H9 (cell line): Measurements from ENCODE around the gene ERVFRD-1. TPM values are rescaled to one million over a fixed set of nuclear protein-coding genes. Genes with fewer than 3 reads are reported as not detected.

Experiments used
- DNase-seq: peaks from one replicate; pipeline ENCODE4 v3.0.0-alpha.2; 2017
- H2AFZ ChIP-seq: one replicate; pipeline ENCODE4 v1.6.1; 2013; ENCODE audit warnings: mild to moderate bottlenecking, low read length, control low read depth, moderate library complexity
- H2AK5ac ChIP-seq: 2 replicates; pipeline ENCODE4 v1.6.1; 2013; ENCODE audit warnings: low read length, control low read depth, mixed read lengths; ENCODE audit not compliant: insufficient read length
- H2BK120ac ChIP-seq: one replicate; pipeline ENCODE4 v1.6.1; 2013; ENCODE audit warnings: low read depth, mild to moderate bottlenecking, low read length, control low read depth, inconsistent platforms; ENCODE audit not compliant: poor library complexity, severe bottlenecking
- H2BK12ac ChIP-seq: 2 replicates; pipeline ENCODE4 v1.6.1; 2013; ENCODE audit warnings: low read length, control low read depth, mixed read lengths, low read depth; ENCODE audit not compliant: insufficient read length
- H2BK15ac ChIP-seq: 2 replicates; pipeline ENCODE4 v1.6.1; 2013; ENCODE audit warnings: low read depth, low read length, control low read depth
- H2BK20ac ChIP-seq: one replicate; pipeline ENCODE4 v1.6.1; 2013; ENCODE audit warnings: low read depth, mild to moderate bottlenecking, low read length, control low read depth, inconsistent platforms; ENCODE audit not compliant: poor library complexity, severe bottlenecking
- H2BK5ac ChIP-seq: 2 replicates; pipeline ENCODE4 v1.6.1; 2013; ENCODE audit warnings: low read length, control low read depth, mixed read lengths; ENCODE audit not compliant: insufficient read length
- H3K14ac ChIP-seq: 2 replicates; pipeline ENCODE4 v1.6.1; 2013; ENCODE audit warnings: low read length, control low read depth; ENCODE audit not compliant: insufficient read depth
- H3K18ac ChIP-seq: 2 replicates; pipeline ENCODE4 v1.6.1; 2013; ENCODE audit warnings: low read depth, mild to moderate bottlenecking, mixed read lengths, low read length, control low read depth; ENCODE audit not compliant: insufficient read length
- H3K23ac ChIP-seq: 2 replicates; pipeline ENCODE4 v1.6.1; 2013; ENCODE audit warnings: low read length, control low read depth, mixed read lengths, low read depth; ENCODE audit not compliant: insufficient read length
- H3K23me2 ChIP-seq: 2 replicates; pipeline ENCODE4 v1.6.1; 2013; ENCODE audit warnings: low read depth, mild to moderate bottlenecking, mixed read lengths, low read length, control low read depth; ENCODE audit not compliant: insufficient read length, poor library complexity, severe bottlenecking
- H3K27ac ChIP-seq: 2 replicates; pipeline ENCODE4 v1.5.1; 2013; ENCODE audit warnings: low read length, control low read depth, mixed read lengths, low read depth; ENCODE audit not compliant: insufficient read length
- H3K27me3 ChIP-seq: 2 replicates; pipeline ENCODE4 v1.6.1; 2013; ENCODE audit warnings: low read length, control low read depth, inconsistent platforms; ENCODE audit not compliant: insufficient read depth
- H3K4ac ChIP-seq: 2 replicates; pipeline ENCODE4 v1.6.1; 2013; ENCODE audit warnings: low read depth, mild to moderate bottlenecking, control low read depth, inconsistent platforms, low read length, moderate library complexity
- H3K4me1 ChIP-seq: 2 replicates; pipeline ENCODE4 v1.6.1; 2013; ENCODE audit warnings: low read length, control low read depth, inconsistent platforms; ENCODE audit not compliant: insufficient read depth
- H3K4me2 ChIP-seq: 2 replicates; pipeline ENCODE4 v1.6.1; 2013; ENCODE audit warnings: low read length, control low read depth, mixed read lengths; ENCODE audit not compliant: insufficient read length, insufficient read depth
- H3K56ac ChIP-seq: 2 replicates; pipeline ENCODE4 v1.6.1; 2013; ENCODE audit warnings: low read depth, mild to moderate bottlenecking, mixed read lengths, low read length, control low read depth; ENCODE audit not compliant: insufficient read length
- H3K79me1 ChIP-seq: 2 replicates; pipeline ENCODE4 v1.6.1; 2013; ENCODE audit warnings: low read depth, mild to moderate bottlenecking, moderate library complexity, low read length, control low read depth, inconsistent platforms; ENCODE audit not compliant: insufficient read depth, poor library complexity, severe bottlenecking
- H3K79me2 ChIP-seq: 2 replicates; pipeline ENCODE4 v1.6.1; 2013; ENCODE audit warnings: low read length, control low read depth, inconsistent platforms; ENCODE audit not compliant: insufficient read depth
- H3K9ac ChIP-seq: 2 replicates; pipeline ENCODE4 v1.6.1; 2013; ENCODE audit warnings: low read length, control low read depth, mixed read lengths; ENCODE audit not compliant: insufficient read length; ENCODE audit errors: extremely low read depth
- H3K9me3 ChIP-seq: one replicate; pipeline ENCODE4 v1.6.1; 2013; ENCODE audit warnings: low read depth, low read length, inconsistent platforms; ENCODE audit not compliant: control insufficient read depth
- H3T11ph ChIP-seq: one replicate; pipeline ENCODE4 v1.6.1; 2013; ENCODE audit warnings: mild to moderate bottlenecking, low read length, control low read depth, inconsistent platforms
- H4K20me1 ChIP-seq: one replicate; pipeline ENCODE4 v1.6.1; 2013; ENCODE audit not compliant: control insufficient read depth, insufficient read length, insufficient read depth
- H4K5ac ChIP-seq: 2 replicates; pipeline ENCODE4 v1.6.1; 2013; ENCODE audit warnings: low read depth, mild to moderate bottlenecking, mixed read lengths, low read length, control low read depth; ENCODE audit not compliant: insufficient read length
- H4K8ac ChIP-seq: replicated peaks from 2 replicates; pipeline ENCODE4 v1.6.1; 2013; ENCODE audit warnings: low read length, control low read depth, mixed read lengths, low read depth; ENCODE audit not compliant: insufficient read length
- H4K91ac ChIP-seq: 2 replicates; pipeline ENCODE4 v1.6.1; 2013; ENCODE audit warnings: low read depth, mild to moderate bottlenecking, moderate library complexity, mixed read lengths, low read length, control low read depth; ENCODE audit not compliant: insufficient read length
- H3K27ac Mint-ChIP-seq, 3 experiments: 2 replicates in 2 of 3; 3 replicates in 1 of 3; pipeline ENCODE4 v1.8.0; 2020 to 2021; ENCODE audit warnings: mixed read lengths in 3 of 3, mild to moderate bottlenecking in 1 of 3, moderate library complexity in 1 of 3
- H3K27me3 Mint-ChIP-seq: 2 replicates; pipeline ENCODE4 v1.8.0; 2021; ENCODE audit warnings: low read depth, mild to moderate bottlenecking, moderate library complexity, mixed read lengths
- H3K36me3 Mint-ChIP-seq, 3 experiments: 2 replicates in 2 of 3; 3 replicates in 1 of 3; pipeline ENCODE4 v1.8.0; 2020 to 2021; ENCODE audit warnings: low read depth in 3 of 3, mixed read lengths in 3 of 3; ENCODE audit not compliant: insufficient read depth in 1 of 3
- H3K4me1 Mint-ChIP-seq, 2 experiments: 2 replicates each; pipeline ENCODE4 v1.8.0; 2020; ENCODE audit warnings: mixed read lengths in 2 of 2
- H3K4me3 Mint-ChIP-seq, 2 experiments: 2 replicates in 1 of 2; 3 replicates in 1 of 2; pipeline ENCODE4 v1.8.0; 2020 to 2021; ENCODE audit warnings: mild to moderate bottlenecking in 2 of 2, mixed read lengths in 2 of 2, moderate library complexity in 1 of 2
- H3K9me3 Mint-ChIP-seq, 2 experiments: 2 replicates in 1 of 2; 3 replicates in 1 of 2; pipeline ENCODE4 v1.8.0; 2020; ENCODE audit warnings: mild to moderate bottlenecking in 2 of 2, mixed read lengths in 2 of 2, moderate library complexity in 1 of 2
- CTCF ChIP-seq: fragments of 200-600 bp; sonication (generic); conservative IDR thresholded peaks from 3 replicates; pipeline ENCODE4 v1.8.0; 2021; ENCODE audit warnings: antibody characterized with exemption, mild to moderate bottlenecking
- whole genome bisulfite sequencing: extraction: QIAGEN DNeasy Blood & Tissue Kit; methylation state at CpG from one replicate; pipeline ENCODE4 v1.1.7; 2013; ENCODE audit warnings: missing lambda C conversion rate, low lambda C conversion rate, mixed read lengths; ENCODE audit not compliant: insufficient read length; ENCODE audit errors: extremely low coverage; 5-methylcytosine and 5-hydroxymethylcytosine counted together
- total RNA-seq: library from RNA; stranded (reverse); gene quantifications from 2 replicates; pipeline ENCODE4 v1.2.1, GENCODE V29; 2021

The ERVFRD-1 gene
- total RNA-seq, 1 experiment from 2014 or later, result not detected

- Histone ChIP-seq H3K4ac (no peak overlapping the region), H4K8ac (no peak overlapping the region), H3K23ac (no peak overlapping the region), H4K20me1 (no peaks in the 10 kb centered on the region), H3K9ac (no peak overlapping the region), H2BK20ac (no peak overlapping the region), H3K79me1 (peaks cover 3% of the 10 kb centered on the region), H2BK15ac (no peak overlapping the region), H3K23me2 (no peaks in the 10 kb centered on the region), H3K14ac (no peak overlapping the region), H3K27me3 (no peaks in the 10 kb centered on the region), H2AFZ (no peak overlapping the region), H3K9me3 (no peaks in the 10 kb centered on the region), H3K79me2 (peaks cover 17% of the 10 kb centered on the region; the same call in 1 of the 2 replicates), H4K5ac (no peak overlapping the region), H3K18ac (no peak overlapping the region), H4K91ac (no peak overlapping the region), H3K4me1 (peaks cover 8% of the 10 kb centered on the region; the same call in 1 of the 2 replicates), H3K56ac (no peak overlapping the region), H3K27ac (no peak overlapping the region), H2AK5ac (no peak overlapping the region), H3T11ph (no peak overlapping the region), H3K4me2 (no peak overlapping the region), H2BK12ac (no peak overlapping the region), H2BK5ac (no peak overlapping the region), H2BK120ac (no peak overlapping the region)
- no peaks in the 10 kb centered on the region; the same call in 1 of the 2 replicates for H3K27me3 Mint-ChIP-seq
- no CpG with 5 or more reads among the region's 5 CpGs for WGBS
- peaks cover 0 to 2% of the 10 kb centered on the region in 2 experiments; a peak in 2 of 5 replicates for H3K9me3 Mint-ChIP-seq
- H3K4me3 Mint-ChIP-seq, result peak overlapping the region in 1 of 2 experiments; percentile 3; a peak in 1 of 5 replicates
- H3K36me3 Mint-ChIP-seq, result peaks cover 17 to 28% (median 17%) of the 10 kb centered on the region in 3 experiments
- TF ChIP-seq CTCF, result no peak
- H3K4me1 Mint-ChIP-seq, result peaks cover 27 to 37% of the 10 kb centered on the region in 2 experiments
- peak overlapping the region in 1 of 3 experiments; percentile 22; a peak in 3 of 7 replicates for H3K27ac Mint-ChIP-seq
- DNase-seq, result no peak
Measured at GRCh38 chr6:11101417-11101816, 10.1 kb downstream of the ERVFRD-1 start.
